Activated T-cell treated with anti-CD3 and anti-CD28 coated beads for 24 hours (primary cell): ENCODE data around the gene FMNL2.

Experiments
- DNase-seq: peaks from one replicate; pipeline ENCODE4 v3.0.0-alpha.2; 2020; ENCODE audit warnings: low read depth

FMNL2 gene

DNA sequence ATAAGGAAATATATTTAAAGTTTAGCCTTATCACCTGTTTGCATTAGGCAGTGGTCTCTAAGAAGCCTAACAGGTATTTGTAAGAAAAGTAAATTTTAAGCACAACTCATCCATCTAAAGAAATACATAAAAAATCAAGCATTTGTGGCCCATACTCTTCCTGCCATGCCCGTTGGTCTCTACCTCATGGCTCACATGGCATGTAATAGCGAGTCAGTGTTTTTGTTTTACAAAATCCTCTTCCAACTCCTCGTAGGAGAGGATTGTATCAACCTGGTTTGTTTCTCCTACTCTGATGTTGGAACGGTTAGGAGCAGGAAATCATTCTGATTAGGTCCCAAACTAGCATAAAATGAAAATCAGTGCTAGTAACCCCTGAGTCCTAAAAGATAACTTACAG is 91.8 kb downstream of the FMNL2 start:
- no peak for DNase-seq

- no peak for DNase-seq
These were observed 92.9 kb downstream of the FMNL2 start for GRCh38 chr2:152427902-152428301.

- DNase-seq = no peak
These were observed 94.0 kb downstream of the FMNL2 start for GRCh38 chr2:152428800-152429582.

- no peak for DNase-seq
These were observed 95.9 kb downstream of the FMNL2 start for GRCh38 chr2:152430876-152431275.

GRCh38 chr2:152431370-152432098 is 96.6 kb downstream of the FMNL2 start:
- DNase-seq = no peak

DNA sequence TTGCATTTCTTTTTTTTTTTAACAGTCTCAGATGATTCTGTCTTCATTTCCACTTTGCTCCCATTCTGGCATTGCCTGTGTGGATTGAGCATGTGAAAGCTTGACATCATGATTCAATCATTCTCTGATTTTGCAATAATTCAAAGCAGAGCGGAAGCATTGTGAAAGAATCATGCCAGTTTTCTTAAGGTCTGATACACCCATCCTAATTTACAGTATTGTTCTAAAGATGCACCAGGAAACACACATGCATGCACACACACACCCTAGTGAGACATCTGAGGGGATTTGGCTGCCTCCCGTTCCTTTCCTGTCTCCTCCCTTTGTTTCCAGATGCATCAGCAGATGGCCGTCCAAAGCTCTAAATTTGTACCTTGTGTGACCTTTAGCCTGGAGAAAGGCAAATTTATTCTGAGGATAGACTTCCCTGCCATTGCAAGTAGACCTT is 97.3 kb downstream of the FMNL2 start:
- DNase-seq = no peak

- no peak for DNase-seq
These were observed 97.8 kb downstream of the FMNL2 start for GRCh38 chr2:152432765-152433164.

GRCh38 chr2:152433289-152433688 is 98.3 kb downstream of the FMNL2 start:
- no peak for DNase-seq

GRCh38 chr2:152433791-152434190 is 98.8 kb downstream of the FMNL2 start:
- no peak for DNase-seq

GRCh38 chr2:152434395-152435182 is 99.6 kb downstream of the FMNL2 start:
- no peak for DNase-seq

GRCh38 chr2:152436148-152436547 is 101.2 kb downstream of the FMNL2 start:
- DNase-seq = no peak

DNA sequence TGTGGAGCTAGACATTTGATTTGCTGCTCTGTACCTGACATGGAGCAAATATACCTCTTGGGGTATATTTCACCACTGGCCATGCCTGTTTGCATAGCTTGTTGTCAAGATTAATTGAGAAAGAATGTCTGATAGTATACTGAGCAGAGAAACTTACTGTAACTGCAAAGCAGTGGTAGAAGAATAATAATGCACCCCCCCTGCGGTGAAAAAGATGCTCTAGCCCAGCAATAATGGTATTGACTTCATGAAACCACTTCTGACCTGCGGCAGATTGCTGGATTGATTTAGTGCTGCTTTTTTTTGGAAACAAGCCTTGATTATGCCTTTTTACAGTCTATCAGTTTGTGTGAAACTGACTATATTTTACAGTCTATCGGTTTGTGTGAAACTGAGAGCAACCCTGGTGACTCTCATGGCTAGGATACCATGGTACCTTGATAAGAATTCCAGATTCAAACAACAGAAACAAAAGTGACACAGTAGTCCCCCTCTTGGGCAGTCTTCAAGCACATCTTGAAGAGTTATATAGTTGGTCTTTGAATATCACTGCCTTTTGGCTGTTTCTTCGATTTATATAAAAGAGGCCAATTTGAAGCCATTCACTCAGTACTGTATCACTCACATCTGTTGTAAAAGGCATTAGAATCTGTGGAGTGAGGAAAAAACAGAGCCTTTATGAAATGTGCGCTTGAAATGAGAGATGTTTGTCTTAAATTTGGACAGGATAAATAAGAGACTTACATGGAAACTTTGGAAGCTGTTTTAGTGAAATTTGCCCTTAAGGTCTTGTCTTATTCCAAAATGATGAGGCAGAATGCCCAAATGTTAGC is 102.5 kb downstream of the FMNL2 start:
- DNase-seq = no peak

DNA sequence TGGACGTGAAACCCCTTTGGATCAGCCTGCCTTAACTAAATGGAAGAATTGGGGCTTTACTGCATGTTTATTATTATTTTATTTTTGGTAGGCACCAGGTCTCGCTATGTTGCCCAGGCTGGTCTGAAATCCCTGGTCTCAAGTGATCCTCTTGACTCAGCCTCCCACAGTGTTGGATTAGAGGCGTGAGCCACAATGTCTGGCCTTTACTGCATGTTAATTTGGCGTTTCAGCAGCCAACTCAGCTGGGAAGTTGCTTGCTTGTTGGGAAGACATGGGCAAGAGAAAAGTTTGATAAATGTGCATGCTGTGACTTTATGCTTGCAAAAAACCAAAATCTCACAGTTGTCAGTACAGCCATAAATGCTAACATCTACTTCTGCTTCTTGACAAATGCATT is 105.1 kb downstream of the FMNL2 start:
- DNase-seq = no peak

GRCh38 chr2:152440460-152440859 is 105.5 kb downstream of the FMNL2 start:
- no peak for DNase-seq

DNA sequence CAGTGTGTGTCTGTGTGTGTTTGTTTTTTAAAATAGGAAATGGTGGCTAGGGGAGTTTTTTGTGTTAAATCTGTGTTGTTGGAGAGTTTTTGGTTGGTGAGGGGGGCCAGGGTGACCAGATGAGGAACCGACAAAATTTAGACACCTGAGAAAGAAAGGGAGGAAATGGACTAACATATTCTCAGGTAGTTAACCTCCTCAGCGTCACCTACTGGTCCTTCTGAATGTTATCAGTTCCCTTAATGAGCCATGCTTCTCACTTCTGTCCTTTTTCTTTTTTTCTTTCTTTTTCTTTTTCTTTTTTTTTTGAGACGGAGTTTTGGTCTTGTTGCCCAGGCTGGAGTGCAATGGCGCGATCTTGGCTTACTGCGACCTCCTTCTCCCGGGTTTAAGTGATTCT is 107.0 kb downstream of the FMNL2 start:
- no peak for DNase-seq

DNA sequence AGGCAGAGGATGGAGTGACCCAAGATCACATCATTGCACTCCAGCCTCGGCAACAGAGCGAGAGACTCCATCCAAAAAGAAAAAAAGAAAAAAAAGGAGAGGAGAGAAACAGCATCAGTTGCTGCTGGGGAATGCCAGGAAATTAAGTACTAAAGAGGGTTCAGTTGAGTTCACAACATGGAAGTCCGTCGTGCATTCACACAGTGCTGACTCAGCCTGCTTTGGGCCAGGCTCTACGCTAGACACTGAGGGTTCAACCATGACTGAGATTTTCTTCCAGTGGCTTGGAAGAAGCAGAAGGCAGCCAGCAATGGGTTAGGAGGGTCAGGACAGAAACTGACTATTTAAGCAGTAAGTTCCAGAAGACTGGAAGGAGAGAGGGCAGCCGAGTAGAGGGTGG is 108.8 kb downstream of the FMNL2 start:
- no peak for DNase-seq

DNA sequence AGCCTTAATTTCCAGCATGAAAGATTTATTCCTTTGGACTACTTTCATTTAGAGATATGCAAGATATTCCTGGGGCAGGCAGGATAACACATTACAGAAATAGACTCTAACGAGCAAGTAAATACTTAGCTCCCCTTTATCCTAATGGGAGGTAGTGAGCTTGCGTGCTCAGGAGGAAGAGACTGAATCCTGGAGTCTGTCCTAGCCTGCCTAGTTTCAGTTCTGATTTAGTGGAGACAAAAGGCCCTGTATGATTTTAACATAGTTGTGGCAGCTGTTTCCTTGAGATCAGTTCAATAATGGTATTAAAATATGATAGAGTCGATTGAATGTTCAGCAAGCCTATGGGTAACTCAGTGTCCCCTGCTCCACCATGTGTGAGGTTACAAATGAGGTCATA is 109.5 kb downstream of the FMNL2 start:
- no peak for DNase-seq

GRCh38 chr2:152445375-152445774 is 110.4 kb downstream of the FMNL2 start:
- DNase-seq = no peak

DNA sequence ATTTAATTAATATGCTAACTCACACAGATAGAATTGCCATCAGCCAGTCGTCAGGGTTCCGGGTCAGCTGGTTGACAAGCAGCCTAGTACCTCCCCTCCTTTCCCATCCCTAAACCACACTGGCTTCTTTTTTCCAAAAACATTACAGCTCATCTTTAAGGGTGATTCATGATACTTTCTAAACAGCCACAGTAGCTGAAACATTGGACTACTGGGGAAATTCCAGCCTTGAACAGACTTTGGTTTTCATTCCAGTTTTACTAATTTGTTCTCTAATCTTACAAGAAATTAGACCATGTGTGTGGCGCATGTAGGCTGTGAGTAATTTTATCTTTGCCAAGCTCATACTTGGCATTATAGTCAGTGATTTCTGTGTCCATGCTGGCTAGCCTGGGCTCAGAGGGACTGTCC is 110.8 kb downstream of the FMNL2 start:
- no peak for DNase-seq

- no peak for DNase-seq
These were observed 111.2 kb downstream of the FMNL2 start for GRCh38 chr2:152446213-152446612.

GRCh38 chr2:152447897-152448296 is 112.9 kb downstream of the FMNL2 start:
- DNase-seq = no peak

GRCh38 chr2:152448606-152449005 is 113.6 kb downstream of the FMNL2 start:
- DNase-seq = no peak
